RPMI7951 (cell line): ENCODE results near the gene PNMA3. TPM values are rescaled to one million over a fixed set of nuclear protein-coding genes. Genes with fewer than 3 reads are reported as not detected.
"Not testable (repeated sequence)": the region's sequence is repeated elsewhere in the genome, so short reads cannot be mapped to it uniquely, and the experiment has no call there.

Experiments used
- DNase-seq: peaks from one replicate; pipeline ENCODE4 v3.0.0-alpha.2; 2012; ENCODE audit warnings: low read depth
- total RNA-seq: library from RNA; depleted of rRNA; stranded (reverse); fragments of >200 nt; shearing (Covaris generic); gene quantifications from 2 replicates; pipeline ENCODE4 v1.2.3, GENCODE V29; 2014; rRNA removed

PNMA3 gene
- total RNA-seq, 1 experiment from 2014 or later: not detected

- no peak for DNase-seq
Observed at GRCh38 chrX:153074262-153074899, 18.1 kb downstream of the PNMA3 start.

- no peak for DNase-seq
Observed at GRCh38 chrX:153074935-153075334, 18.7 kb downstream of the PNMA3 start.

- no peak for DNase-seq
Observed at GRCh38 chrX:153075366-153075765, 19.1 kb downstream of the PNMA3 start.

GRCh38 chrX:153077437-153078135 is 21.3 kb downstream of the PNMA3 start:
- not testable (repeated sequence) for DNase-seq

- not testable (repeated sequence) for DNase-seq
Observed at GRCh38 chrX:153083238-153083923, 27.1 kb downstream of the PNMA3 start.

GRCh38 chrX:153102418-153102817 is 46.1 kb downstream of the PNMA3 start:
- DNase-seq: no peak

GRCh38 chrX:153104959-153105358 is 48.7 kb downstream of the PNMA3 start:
- DNase-seq: not testable (repeated sequence)

GRCh38 chrX:153106092-153106801 is 50.0 kb downstream of the PNMA3 start:
- DNase-seq: not testable (repeated sequence)

Other genes with a start within 250 kb of the PNMA3 start
- gene CETN2, start 225.7 kb upstream of the PNMA3 start, total RNA-seq: 42.1 and 44.6 TPM in 2 replicates
- gene NSDHL, start 225.4 kb upstream of the PNMA3 start, total RNA-seq: 8.7 and 12.4 TPM in 2 replicates
- gene ZNF185, start 158.4 kb upstream of the PNMA3 start, total RNA-seq: 2.9 and 3.3 TPM in 2 replicates
- not detected in 2 replicates for gene PNMA5, start 62.4 kb upstream of the PNMA3 start, total RNA-seq
- gene PNMA6A, start 16.0 kb downstream of the PNMA3 start, total RNA-seq: 0.10 and 0.12 TPM in 2 replicates
- gene MAGEA1, start 122.8 kb downstream of the PNMA3 start, total RNA-seq: 0.36 and 0.78 TPM in 2 replicates